SIG-M5 treated with dmso at 0.1 percent for 504 hours (cell line): ENCODE data around the gene TNNT3.
A peak's percentile ranks its signal among the peaks of the same experiment; 100 is the strongest.

Experiments
- DNase-seq: peaks from one replicate; lab custom pipeline; 2025; ENCODE audit not compliant: unreplicated experiment; lab: John Stamatoyannopoulos, UW

TNNT3 gene

GRCh38 chr11:1894759-1895158 lies 24.7 kb upstream of the TNNT3 start:
- DNase-seq: no peak

- DNase-seq: no peak
Observed at GRCh38 chr11:1896468-1896867, 23.0 kb upstream of the TNNT3 start.

- DNase-seq: no peak
Observed at GRCh38 chr11:1896923-1897322, 22.6 kb upstream of the TNNT3 start.

- no peak for DNase-seq
Observed at GRCh38 chr11:1899090-1899489, 20.4 kb upstream of the TNNT3 start.

GRCh38 chr11:1899686-1900085 lies 19.8 kb upstream of the TNNT3 start:
- DNase-seq: no peak

GRCh38 chr11:1906181-1906580 lies 13.3 kb upstream of the TNNT3 start:
- DNase-seq: no peak

- no peak for DNase-seq
Observed at GRCh38 chr11:1906611-1907423, 12.7 kb upstream of the TNNT3 start.

GRCh38 chr11:1908618-1909017 lies 10.9 kb upstream of the TNNT3 start:
- DNase-seq: no peak

GRCh38 chr11:1909524-1909923 lies 10.0 kb upstream of the TNNT3 start:
- no peak for DNase-seq

GRCh38 chr11:1912289-1912878 lies 7.1 kb upstream of the TNNT3 start:
- DNase-seq: peak; percentile 2

- no peak for DNase-seq
Observed at GRCh38 chr11:1913271-1914060, 6.0 kb upstream of the TNNT3 start.

GRCh38 chr11:1915795-1916131 lies 3.7 kb upstream of the TNNT3 start:
- DNase-seq: no peak

- no peak for DNase-seq
Observed at GRCh38 chr11:1916132-1916985, 3.1 kb upstream of the TNNT3 start.

- no peak for DNase-seq
Observed at GRCh38 chr11:1916986-1917522, 2.4 kb upstream of the TNNT3 start.

GRCh38 chr11:1917523-1918435 lies 1.7 kb upstream of the TNNT3 start:
- no peak for DNase-seq

- no peak for DNase-seq
Observed at GRCh38 chr11:1918436-1919315, 827 bp upstream of the TNNT3 start.

- DNase-seq: no peak
Observed at GRCh38 chr11:1920128-1920908, 815 bp downstream of the TNNT3 start.

GRCh38 chr11:1920909-1921573 lies 1.5 kb downstream of the TNNT3 start:
- no peak for DNase-seq
